A673 (cell line): Measurements from ENCODE around the gene ALDH7A1.

Experiments
- CTCF ChIP-seq: fragments of 300-800, 200-600 bp; sonication (generic); conservative IDR thresholded peaks from 2 replicates; pipeline ENCODE4 v1.5.1; 2017; ENCODE audit warnings: low read depth, mild to moderate bottlenecking, antibody characterized with exemption, low read length, moderate library complexity, mixed read lengths
- EZH2 ChIP-seq: fragments of 200-600 bp; sonication (generic); IDR thresholded peaks from 2 replicates; pipeline ENCODE4 v1.6.1; 2017; ENCODE audit warnings: borderline replicate concordance, low read depth, mild to moderate bottlenecking, mixed read lengths, antibody characterized with exemption, low read length; ENCODE audit not compliant: poor library complexity, severe bottlenecking

GRCh38 chr5:126535856-126536545, 59.0 kb downstream of the ALDH7A1 start:
- TF ChIP-seq CTCF (no peak), EZH2 (no peak)
